GM12878 (cell line): ENCODE measurements around the gene CSH1. TPM values are rescaled to one million over a fixed set of nuclear protein-coding genes. Genes with fewer than 3 reads are reported as not detected.

Experiments used
- ELK1 ChIP-seq: IDR thresholded peaks from 2 replicates; pipeline ENCODE4 v1.6.1; 2012; ENCODE audit warnings: low read depth, low read length, improper control_type of control experiment
- FOXK2 ChIP-seq: fragments of 450-650 bp; IDR thresholded peaks from 2 replicates; pipeline ENCODE4 v1.6.1; 2017; ENCODE audit warnings: mild to moderate bottlenecking, moderate library complexity
- IKZF2 ChIP-seq, 2 experiments: fragments of 450-650 bp; IDR thresholded peaks; 2 replicates each; pipeline ENCODE4 v1.6.1; 2017; ENCODE audit warnings: mild to moderate bottlenecking in 2 of 2, moderate library complexity in 2 of 2
- KLF5 ChIP-seq: fragments of 450-650 bp; IDR thresholded peaks from 2 replicates; pipeline ENCODE4 v1.6.1; 2014; ENCODE audit warnings: mild to moderate bottlenecking; ENCODE audit not compliant: partially characterized antibody
- MEF2A ChIP-seq: IDR thresholded peaks from 2 replicates; pipeline ENCODE4 v1.6.1; 2011; ENCODE audit warnings: low read depth, mild to moderate bottlenecking, low read length, moderate library complexity; ENCODE audit not compliant: insufficient read depth
- MEF2B ChIP-seq: fragments of 450-650 bp; IDR thresholded peaks from 2 replicates; pipeline ENCODE4 v1.6.1; 2018; ENCODE audit warnings: mild to moderate bottlenecking, moderate library complexity; ENCODE audit not compliant: partially characterized antibody, poor library complexity, severe bottlenecking
- MYC ChIP-seq: IDR thresholded peaks from 2 replicates; pipeline ENCODE4 v1.6.1; 2011; ENCODE audit warnings: mild to moderate bottlenecking, low read length, moderate library complexity, inconsistent platforms; ENCODE audit not compliant: insufficient read depth, insufficient replicate concordance, insufficient read length, severe bottlenecking
- PAX5 ChIP-seq: IDR thresholded peaks from 2 replicates; pipeline ENCODE4 v1.6.1; 2011; ENCODE audit warnings: low read depth, low read length, borderline replicate concordance
- PML ChIP-seq: IDR thresholded peaks from 2 replicates; pipeline ENCODE4 v1.6.1; 2012; ENCODE audit warnings: low read length, inconsistent platforms
- SPI1 ChIP-seq: IDR thresholded peaks from 2 replicates; pipeline ENCODE4 v1.6.1; 2011; ENCODE audit warnings: low read depth, mild to moderate bottlenecking, low read length, moderate library complexity, borderline replicate concordance; ENCODE audit not compliant: insufficient read depth
- SREBF1 ChIP-seq: IDR thresholded peaks from 2 replicates; pipeline ENCODE4 v1.6.1; 2012; ENCODE audit warnings: mild to moderate bottlenecking, low read length
- SUZ12 ChIP-seq: fragments of 200-600 bp; sonication (generic); IDR thresholded peaks from one replicate; pipeline ENCODE4 v1.6.1; 2018; ENCODE audit warnings: antibody characterized with exemption, mild to moderate bottlenecking; ENCODE audit not compliant: unreplicated experiment
- TAF1 ChIP-seq: IDR thresholded peaks from 2 replicates; pipeline ENCODE4 v1.6.1; 2011; ENCODE audit warnings: mild to moderate bottlenecking, low read depth, low read length, borderline replicate concordance
- ZBTB33 ChIP-seq: fragments of 450-650 bp; IDR thresholded peaks from 2 replicates; pipeline ENCODE4 v1.6.1; 2017; ENCODE audit warnings: mild to moderate bottlenecking
- ZNF687 ChIP-seq: fragments of 450-650 bp; IDR thresholded peaks from 2 replicates; pipeline ENCODE4 v1.6.1; 2017; ENCODE audit warnings: mild to moderate bottlenecking, moderate library complexity
- polyA plus RNA-seq, 11 experiments: library from polyadenylated mRNA; depleted of rRNA in 4 of 11; unstranded in 6 of 11; stranded (reverse) in 5 of 11; fragments of >200 nt; fragmentation: Nextera tagmentation in 4 of 11; fragmentation: Illumina TruSeq in 1 of 11; extraction: Ambion mirVana in 4 of 11; extraction: Trizol in 1 of 11; gene quantifications; 1 replicate in 1 of 11; 2 replicates in 10 of 11; pipeline versions ENCODE4 v1.2.1 to v1.2.3, GENCODE V29; 2011 to 2016; ENCODE audit warnings: inconsistent platforms in 2 of 11, missing spikeins in 2 of 11, low read depth in 1 of 11
- total RNA-seq, 4 experiments: library from RNA; depleted of rRNA in 3 of 4; stranded (reverse); fragments of >200 nt in 3 of 4; fragmentation: Illumina TruSeq in 1 of 4; extraction: Trizol in 1 of 4; gene quantifications; 2 replicates each; pipeline versions ENCODE4 v1.2.1 to v1.2.3, GENCODE V29; 2013 to 2021

The CSH1 gene
- total and polyA plus RNA-seq, 10 of the 15 experiments (the other 5 are each of a cell fraction or from before 2014, with no cell fraction given), result not detected

GRCh38 chr17:63925615-63926014, 29.2 kb upstream of the CSH1 start (continued):
- TF ChIP-seq FOXK2 (no peak), ZNF687 (peak; percentile 66; the same call in 1 of the 2 replicates), MEF2A (no peak), SPI1 (peak; percentile 55; the same call in 1 of the 2 replicates), MEF2B (peak; percentile 91), PAX5 (no peak), KLF5 (no peak), IKZF2 (IDR thresholded peaks at IDR 0.05) (peak in 1 of 2 experiments; percentile 26; a peak in 1 of 4 replicates), MYC (no peak), PML (no peak), TAF1 (no peak), SREBF1 (no peak), SUZ12 (no peak), ELK1 (no peak), ZBTB33 (no peak)
